ENCODE data around the gene TMEM143.
A peak's percentile ranks its signal among the peaks of the same experiment; 100 is the strongest.

TMEM143 gene

DNA sequence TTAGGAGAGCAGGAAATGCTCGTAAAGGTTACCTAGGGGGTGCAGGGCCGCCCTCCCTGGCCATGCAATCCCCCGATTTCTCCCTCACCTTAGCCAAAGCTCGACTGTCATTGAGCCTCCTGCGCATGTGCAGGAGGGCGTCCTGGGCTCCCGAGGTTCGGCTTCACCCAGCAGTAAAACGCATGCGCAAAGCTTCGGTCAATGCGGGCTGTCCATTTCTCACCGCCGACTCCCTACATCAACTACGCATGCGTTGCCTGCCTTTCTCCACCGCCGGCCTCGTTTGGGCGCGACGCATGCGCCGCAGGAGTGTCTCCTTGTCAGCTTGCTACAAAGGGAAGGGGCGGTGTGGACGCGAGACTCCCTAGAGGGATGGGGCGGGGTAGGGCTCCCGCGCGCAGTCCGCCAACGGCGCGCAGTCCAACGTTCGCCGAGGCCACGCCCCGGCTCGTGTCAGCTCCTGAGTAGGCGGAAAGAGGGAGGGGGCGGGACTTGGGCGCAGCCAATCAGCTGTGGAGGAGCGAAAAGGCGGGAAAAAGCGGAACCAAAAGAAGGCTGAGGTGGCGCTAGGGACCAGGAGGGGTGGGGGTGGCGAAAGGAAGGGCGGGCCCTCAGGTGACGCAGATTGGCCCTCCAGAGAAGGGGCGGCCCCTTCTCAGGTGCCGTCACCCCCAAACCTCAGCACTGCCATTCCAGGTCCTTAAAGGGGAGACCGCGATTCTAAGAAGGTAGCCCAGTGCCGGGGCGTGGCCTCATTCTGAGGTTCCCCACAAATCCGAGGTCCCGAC, at the start of gene TMEM143, which contains the start of gene SYNGR4:
TMEM143 (minus strand) TSS at position 131 of the 788 bp plus-strand sequence; CDS start at position 111, 20 bp downstream.
SYNGR4 (plus strand) TSS at position 558 of the 788 bp plus-strand sequence. CDS start 1,476 bp downstream, outside the sequence.
- Histone ChIP-seq H3K27ac (ENCODE audit: low read length) (peak within 1 kb of the TSS; percentile 85), H3K36me3 (replicated peaks; ENCODE audit: low read depth, low read length) (peaks cover 4% of the 10 kb centered on the region), H3K4me1 (ENCODE audit: low read length) (peaks cover 13% of the 10 kb centered on the region), H3K9ac (ENCODE audit: low read length) (peak within 1 kb of the TSS; percentile 98), H3K4me2 (ENCODE audit: low read length) (peak within 1 kb of the TSS; percentile 98), H4K20me1 (ENCODE audit: insufficient read depth, low read length) (no peaks in the 10 kb centered on the region), H3K27me3 (ENCODE audit: low read depth, low read length) (no peaks in the 10 kb centered on the region), H3K4me3 (ENCODE audit: low read length) (peak within 1 kb of the TSS; percentile 84), H3K9me3 (ENCODE audit: insufficient read depth, low read length) (no peaks in the 10 kb centered on the region), H3K79me2 (ENCODE audit: low read length) (no peaks in the 10 kb centered on the region), H2AFZ (ENCODE audit: low read depth, low read length) (peak within 1 kb of the TSS; percentile 54)
- TF ChIP-seq, protein P1, sequence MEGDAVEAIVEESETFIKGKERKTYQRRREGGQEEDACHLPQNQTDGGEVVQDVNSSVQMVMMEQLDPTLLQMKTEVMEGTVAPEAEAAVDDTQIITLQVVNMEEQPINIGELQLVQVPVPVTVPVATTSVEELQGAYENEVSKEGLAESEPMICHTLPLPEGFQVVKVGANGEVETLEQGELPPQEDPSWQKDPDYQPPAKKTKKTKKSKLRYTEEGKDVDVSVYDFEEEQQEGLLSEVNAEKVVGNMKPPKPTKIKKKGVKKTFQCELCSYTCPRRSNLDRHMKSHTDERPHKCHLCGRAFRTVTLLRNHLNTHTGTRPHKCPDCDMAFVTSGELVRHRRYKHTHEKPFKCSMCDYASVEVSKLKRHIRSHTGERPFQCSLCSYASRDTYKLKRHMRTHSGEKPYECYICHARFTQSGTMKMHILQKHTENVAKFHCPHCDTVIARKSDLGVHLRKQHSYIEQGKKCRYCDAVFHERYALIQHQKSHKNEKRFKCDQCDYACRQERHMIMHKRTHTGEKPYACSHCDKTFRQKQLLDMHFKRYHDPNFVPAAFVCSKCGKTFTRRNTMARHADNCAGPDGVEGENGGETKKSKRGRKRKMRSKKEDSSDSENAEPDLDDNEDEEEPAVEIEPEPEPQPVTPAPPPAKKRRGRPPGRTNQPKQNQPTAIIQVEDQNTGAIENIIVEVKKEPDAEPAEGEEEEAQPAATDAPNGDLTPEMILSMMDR (IDR thresholded peaks at IDR 0.05; ENCODE audit: low read depth, low read length): no peak
- TF ChIP-seq EZH2phosphoT487 (IDR thresholded peaks at IDR 0.05; ENCODE audit: low read depth): no peak

DNA sequence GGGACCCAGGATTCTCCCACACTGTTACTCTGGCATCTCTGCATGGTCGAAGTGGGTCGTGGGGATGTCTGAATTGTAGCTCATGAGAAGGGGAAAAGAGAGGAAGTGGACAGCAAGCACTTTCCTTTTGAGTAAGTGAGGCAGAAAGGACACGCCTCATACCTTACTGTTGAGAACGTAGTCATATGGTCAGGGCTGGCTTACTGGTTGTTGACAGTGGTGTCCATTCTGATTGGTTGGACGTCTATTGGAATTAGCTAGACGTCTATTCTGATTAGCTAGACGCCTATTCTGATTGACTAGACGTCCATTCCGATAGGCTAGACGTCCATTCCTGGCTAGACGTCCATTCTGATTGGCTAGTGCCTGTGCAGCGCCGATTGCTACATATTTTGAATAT, 42.1 kb upstream of the TMEM143 start:
- H3K4me3 ChIP-seq (ENCODE audit: low read length): no peak overlapping the region
- no peaks in the 10 kb centered on the region for H3K36me3 ChIP-seq (replicated peaks; ENCODE audit: low read depth, low read length)
- no peak for TF ChIP-seq EZH2phosphoT487 (IDR thresholded peaks at IDR 0.05; ENCODE audit: low read depth)
- TF ChIP-seq, protein P1 (IDR thresholded peaks at IDR 0.05; ENCODE audit: low read depth, low read length): no peak
- no peak overlapping the region for H3K9ac ChIP-seq (ENCODE audit: low read length)
- peaks cover 12% of the 10 kb centered on the region for H3K4me1 ChIP-seq (ENCODE audit: low read length)
- no peaks in the 10 kb centered on the region for H3K9me3 ChIP-seq (ENCODE audit: insufficient read depth, low read length)
- H3K79me2 ChIP-seq (ENCODE audit: low read length): no peaks in the 10 kb centered on the region
- H3K27me3 ChIP-seq (ENCODE audit: low read depth, low read length): peaks cover 8% of the 10 kb centered on the region; the same call in 1 of the 2 replicates
- no peaks in the 10 kb centered on the region for H4K20me1 ChIP-seq (ENCODE audit: insufficient read depth, low read length)
- H3K4me2 ChIP-seq (ENCODE audit: low read length): 0 out of 2 replicates have a peak overlapping the region, but pooled peaks have one; percentile 18
- H3K27ac ChIP-seq (ENCODE audit: low read length): no peak overlapping the region
- H2AFZ ChIP-seq (ENCODE audit: low read depth, low read length): peak overlapping the region; percentile 12; the same call in 1 of the 2 replicates

DNA sequence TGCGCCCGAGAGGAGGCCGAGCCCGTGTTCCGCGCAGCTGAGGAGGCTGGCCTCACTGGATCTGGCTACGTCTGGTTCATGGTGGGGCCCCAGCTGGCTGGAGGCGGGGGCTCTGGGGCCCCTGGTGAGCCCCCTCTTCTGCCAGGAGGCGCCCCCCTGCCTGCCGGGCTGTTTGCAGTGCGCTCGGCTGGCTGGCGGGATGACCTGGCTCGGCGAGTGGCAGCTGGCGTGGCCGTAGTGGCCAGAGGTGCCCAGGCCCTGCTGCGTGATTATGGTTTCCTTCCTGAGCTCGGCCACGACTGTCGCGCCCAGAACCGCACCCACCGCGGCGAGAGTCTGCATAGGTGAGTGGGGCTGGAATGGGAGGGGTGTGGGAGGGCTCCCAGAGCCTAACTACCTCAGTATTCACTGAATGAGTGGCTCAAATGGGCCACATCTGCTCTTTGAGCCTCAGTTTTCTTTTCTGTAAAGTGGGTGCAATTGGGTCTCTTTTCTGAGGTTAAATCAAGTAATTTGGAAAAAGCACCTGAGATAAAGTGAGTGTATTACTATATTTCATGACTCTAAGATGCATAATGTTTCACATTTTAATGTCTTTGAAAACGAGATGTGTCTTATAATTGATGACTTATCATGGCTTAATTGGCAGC, 41.4 kb upstream of the TMEM143 start:
- no peaks in the 10 kb centered on the region for H3K9me3 ChIP-seq (ENCODE audit: insufficient read depth, low read length)
- H3K9ac ChIP-seq (ENCODE audit: low read length): no peak overlapping the region
- peaks cover 15% of the 10 kb centered on the region for H3K4me1 ChIP-seq (ENCODE audit: low read length)
- H3K27me3 ChIP-seq (ENCODE audit: low read depth, low read length): peaks cover 8% of the 10 kb centered on the region; the same call in 1 of the 2 replicates
- H3K27ac ChIP-seq (ENCODE audit: low read length): no peak overlapping the region
- H3K36me3 ChIP-seq (replicated peaks; ENCODE audit: low read depth, low read length): no peaks in the 10 kb centered on the region
- H4K20me1 ChIP-seq (ENCODE audit: insufficient read depth, low read length): no peaks in the 10 kb centered on the region
- no peak overlapping the region for H2AFZ ChIP-seq (ENCODE audit: low read depth, low read length)
- 0 out of 2 replicates have a peak overlapping the region, but pooled peaks have one; percentile 18 for H3K4me2 ChIP-seq (ENCODE audit: low read length)
- TF ChIP-seq, protein P1 (IDR thresholded peaks at IDR 0.05; ENCODE audit: low read depth, low read length): no peak
- no peak for TF ChIP-seq EZH2phosphoT487 (IDR thresholded peaks at IDR 0.05; ENCODE audit: low read depth)
- no peak overlapping the region for H3K4me3 ChIP-seq (ENCODE audit: low read length)
- no peaks in the 10 kb centered on the region for H3K79me2 ChIP-seq (ENCODE audit: low read length)

DNA sequence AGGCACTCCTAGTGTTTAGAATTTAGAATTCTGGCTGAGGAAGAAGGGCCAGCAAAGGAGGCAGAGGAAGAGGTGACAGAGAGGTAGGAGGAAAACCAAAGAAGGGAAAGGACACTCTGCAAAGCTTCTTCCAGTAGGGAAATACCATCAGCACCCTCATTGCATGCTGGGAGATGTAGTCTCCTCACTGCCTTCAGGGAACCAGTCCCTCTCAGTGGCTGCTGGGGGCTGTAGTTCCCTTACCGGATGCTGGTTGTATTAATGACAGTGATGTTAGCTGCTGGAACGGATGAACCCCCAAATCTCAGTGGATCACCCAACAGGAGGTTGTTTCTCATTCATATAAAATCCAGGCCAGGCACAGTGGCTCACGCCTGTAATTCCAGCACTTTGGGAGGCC, 39.9 kb upstream of the TMEM143 start:
- Histone ChIP-seq H2AFZ (ENCODE audit: low read depth, low read length) (peak overlapping the region; percentile 17; the same call in 1 of the 2 replicates), H3K4me1 (ENCODE audit: low read length) (peaks cover 19% of the 10 kb centered on the region), H3K27ac (ENCODE audit: low read length) (no peak overlapping the region), H4K20me1 (ENCODE audit: insufficient read depth, low read length) (no peaks in the 10 kb centered on the region), H3K4me2 (ENCODE audit: low read length) (no peak overlapping the region), H3K27me3 (ENCODE audit: low read depth, low read length) (peaks cover 8% of the 10 kb centered on the region; the same call in 1 of the 2 replicates), H3K9me3 (ENCODE audit: insufficient read depth, low read length) (no peaks in the 10 kb centered on the region), H3K4me3 (ENCODE audit: low read length) (no peak overlapping the region), H3K36me3 (replicated peaks; ENCODE audit: low read depth, low read length) (no peaks in the 10 kb centered on the region), H3K9ac (ENCODE audit: low read length) (no peak overlapping the region), H3K79me2 (ENCODE audit: low read length) (no peaks in the 10 kb centered on the region)
- no peak for TF ChIP-seq EZH2phosphoT487 (IDR thresholded peaks at IDR 0.05; ENCODE audit: low read depth)
- TF ChIP-seq, protein P1 (IDR thresholded peaks at IDR 0.05; ENCODE audit: low read depth, low read length): no peak

All from OCI-LY3 (cell line).